WTC11 (cell line): Measurements from ENCODE around the gene PVALEF. TPM values are rescaled to one million over a fixed set of nuclear protein-coding genes. Genes with fewer than 3 reads are reported as not detected.
"Not testable (repeated sequence)": the region's sequence is repeated elsewhere in the genome, so short reads cannot be mapped to it uniquely, and the experiment has no call there.

Source experiments
- ATAC-seq: fragments of 200-7000 bp; cut with Tn5 transposase; 2 replicates; pipeline ENCODE4 v1.10.0; 2021; ENCODE audit warnings: mild to moderate bottlenecking, moderate library complexity
- CTCF ChIA-PET: fragments of 300-600 bp; sonication (Branson Sonifier 250); formaldehyde crosslinking; loops from one replicate; lab custom pipeline; 2021; ENCODE audit warnings: antibody characterized with exemption; lab: Charles Lee
- POLR2A ChIA-PET: fragments of 350-600 bp; sonication (Branson Sonifier 250); formaldehyde crosslinking; loops from one replicate; lab custom pipeline; 2021; ENCODE audit warnings: antibody characterized with exemption; lab: Charles Lee
- DNase-seq: peaks from one replicate; pipeline ENCODE4 v3.0.0; 2021; ENCODE audit warnings: low spot score
- H3K27ac Mint-ChIP-seq: 2 replicates; pipeline ENCODE4 v1.8.0; 2021; ENCODE audit warnings: mixed read lengths
- H3K27me3 Mint-ChIP-seq: 2 replicates; pipeline ENCODE4 v1.8.0; 2021; ENCODE audit warnings: low read depth, mild to moderate bottlenecking, moderate library complexity, mixed read lengths
- H3K36me3 Mint-ChIP-seq: 2 replicates; pipeline ENCODE4 v1.8.0; 2021; ENCODE audit warnings: mixed read lengths
- H3K4me1 Mint-ChIP-seq: 2 replicates; pipeline ENCODE4 v1.8.0; 2022; ENCODE audit warnings: mixed read lengths
- H3K4me3 Mint-ChIP-seq: 2 replicates; pipeline ENCODE4 v1.8.0; 2021; ENCODE audit warnings: mild to moderate bottlenecking, moderate library complexity, mixed read lengths
- H3K9me3 Mint-ChIP-seq: 2 replicates; pipeline ENCODE4 v1.8.0; 2021; ENCODE audit warnings: mixed read lengths
- ATF2 ChIP-seq: sonication (generic); formaldehyde crosslinking; IDR thresholded peaks from 2 replicates; pipeline ENCODE4 v1.8.1; 2022; ENCODE audit warnings: low read depth, missing genetic modification reagents, borderline replicate concordance
- ATF3 ChIP-seq: sonication (generic); formaldehyde crosslinking; conservative IDR thresholded peaks from 2 replicates; pipeline ENCODE4 v1.8.1; 2022; ENCODE audit warnings: mild to moderate bottlenecking, missing genetic modification reagents
- E2F4 ChIP-seq: sonication (generic); formaldehyde crosslinking; IDR thresholded peaks from 2 replicates; pipeline ENCODE4 v1.8.1; 2022; ENCODE audit warnings: low read depth, mild to moderate bottlenecking, moderate library complexity, missing genetic modification reagents, borderline replicate concordance
- E2F5 ChIP-seq: sonication (generic); formaldehyde crosslinking; IDR thresholded peaks from 2 replicates; pipeline ENCODE4 v1.8.1; 2022; ENCODE audit warnings: mild to moderate bottlenecking, moderate library complexity, missing genetic modification reagents
- EMX1 ChIP-seq: fragments of 250-450 bp; sonication (Bioruptor Pico); IDR thresholded peaks from 2 replicates; pipeline ENCODE4 v1.8.0; 2021; ENCODE audit warnings: mild to moderate bottlenecking
- FOXP1 ChIP-seq: sonication (generic); formaldehyde crosslinking; IDR thresholded peaks from 2 replicates; pipeline ENCODE4 v1.8.0; 2022; ENCODE audit warnings: missing genetic modification reagents, mild to moderate bottlenecking, moderate library complexity, borderline replicate concordance
- GABPB1 ChIP-seq: sonication (generic); formaldehyde crosslinking; IDR thresholded peaks from 2 replicates; pipeline ENCODE4 v1.8.1; 2023; ENCODE audit warnings: mild to moderate bottlenecking, missing genetic modification reagents
- GTF2I ChIP-seq: fragments of 250-450 bp; sonication (Bioruptor Pico); conservative IDR thresholded peaks from 2 replicates; pipeline ENCODE4 v1.4.0; 2021; ENCODE audit warnings: mild to moderate bottlenecking
- MAX ChIP-seq: sonication (generic); formaldehyde crosslinking; IDR thresholded peaks from 2 replicates; pipeline ENCODE4 v1.8.0; 2022; ENCODE audit warnings: mild to moderate bottlenecking, missing genetic modification reagents
- MXD4 ChIP-seq: fragments of 250-450 bp; sonication (Bioruptor Pico); IDR thresholded peaks from 2 replicates; pipeline ENCODE4 v1.8.0; 2021; ENCODE audit warnings: mild to moderate bottlenecking, moderate library complexity, borderline replicate concordance
- MYBL2 ChIP-seq: sonication (generic); formaldehyde crosslinking; IDR thresholded peaks from 2 replicates; pipeline ENCODE4 v1.8.1; 2023; ENCODE audit warnings: mild to moderate bottlenecking, moderate library complexity, missing genetic modification reagents
- NR1H2 ChIP-seq: sonication (generic); formaldehyde crosslinking; IDR thresholded peaks from 2 replicates; pipeline ENCODE4 v1.9.0; 2021; ENCODE audit warnings: mild to moderate bottlenecking, moderate library complexity, missing genetic modification reagents
- NR3C1 ChIP-seq: sonication (generic); formaldehyde crosslinking; conservative IDR thresholded peaks from 2 replicates; pipeline ENCODE4 v1.8.1; 2023; ENCODE audit warnings: low read depth, mild to moderate bottlenecking, missing genetic modification reagents
- PRRX2 ChIP-seq: fragments of 250-450 bp; sonication (Bioruptor Pico); IDR thresholded peaks from 2 replicates; pipeline ENCODE4 v1.8.0; 2021; ENCODE audit warnings: mild to moderate bottlenecking
- RELA ChIP-seq: sonication (generic); formaldehyde crosslinking; IDR thresholded peaks from 2 replicates; pipeline ENCODE4 v1.8.1; 2022; ENCODE audit warnings: missing genetic modification reagents, mild to moderate bottlenecking, borderline replicate concordance
- ZBTB43 ChIP-seq: sonication (generic); formaldehyde crosslinking; IDR thresholded peaks from 2 replicates; pipeline ENCODE4 v1.8.1; 2023; ENCODE audit warnings: mild to moderate bottlenecking, missing genetic modification reagents
- ZNF219 ChIP-seq: sonication (generic); formaldehyde crosslinking; IDR thresholded peaks from 2 replicates; pipeline ENCODE4 v1.8.0; 2023; ENCODE audit warnings: missing genetic modification reagents, mild to moderate bottlenecking, borderline replicate concordance
- ZNF232 ChIP-seq: sonication (generic); formaldehyde crosslinking; IDR thresholded peaks from 2 replicates; pipeline ENCODE4 v1.8.0; 2022; ENCODE audit warnings: mild to moderate bottlenecking, missing genetic modification reagents
- ZNF263 ChIP-seq: sonication (generic); formaldehyde crosslinking; IDR thresholded peaks from 2 replicates; pipeline ENCODE4 v1.8.1; 2022; ENCODE audit warnings: low read depth, mild to moderate bottlenecking, moderate library complexity, missing genetic modification reagents
- ZNF317 ChIP-seq: sonication (generic); formaldehyde crosslinking; IDR thresholded peaks from 2 replicates; pipeline ENCODE4 v1.8.1; 2023; ENCODE audit warnings: low read depth, mild to moderate bottlenecking, moderate library complexity, missing genetic modification reagents, borderline replicate concordance
- ZNF396 ChIP-seq: fragments of 250-450 bp; sonication (Bioruptor Pico); IDR thresholded peaks from 2 replicates; pipeline ENCODE4 v1.8.0; 2021; ENCODE audit warnings: mild to moderate bottlenecking, moderate library complexity, borderline replicate concordance
- ZNF423 ChIP-seq: fragments of 250-450 bp; sonication (Bioruptor Pico); IDR thresholded peaks from 2 replicates; pipeline ENCODE4 v2.1.2; 2022; ENCODE audit warnings: mild to moderate bottlenecking, moderate library complexity
- total RNA-seq: library from RNA; stranded (reverse); gene quantifications from 3 replicates; pipeline ENCODE4 v1.2.3, GENCODE V29; 2021

PVALEF gene
- total RNA-seq, 1 experiment from 2014 or later, result not detected

- Mint-ChIP-seq H3K4me3 (no peak overlapping the region), H3K4me1 (no peaks in the 10 kb centered on the region), H3K27ac (no peak overlapping the region; the same call in 1 of the 2 replicates), H3K9me3 (no peaks in the 10 kb centered on the region), H3K36me3 (no peaks in the 10 kb centered on the region), H3K27me3 (no peaks in the 10 kb centered on the region)
- DNase-seq, result no peak
- ChIA-PET POLR2A (no interaction called here), CTCF (interaction anchor here (0.9 to 2.8 kb wide), 3 partner anchors 15 to 121 kb away, joined by 3 to 8 read pairs (median 6); no protein-coding TSS in a partner anchor)
- no peak for TF ChIP-seq NR3C1 (CRISPR knock-in tag)
- no peak for TF ChIP-seq RELA
- no peak for TF ChIP-seq ZNF263
- TF ChIP-seq GTF2I (CRISPR knock-in tag), result no peak
- no peak for ATAC-seq
Observed at GRCh38 chr17:81144423-81144781, 20.9 kb upstream of the PVALEF start.

GRCh38 chr17:81146208-81146607 lies 19.1 kb upstream of the PVALEF start:
- H3K4me3 Mint-ChIP-seq, H3K4me1 Mint-ChIP-seq, ATAC-seq, H3K27me3 Mint-ChIP-seq, POLR2A ChIA-PET, H3K9me3 Mint-ChIP-seq, H3K36me3 Mint-ChIP-seq, DNase-seq, H3K27ac Mint-ChIP-seq: not testable (repeated sequence)
- CTCF ChIA-PET, result interaction anchor here (0.6 to 1.9 kb wide), 4 partner anchors 33 to 1491 kb away, joined by 3 to 6 read pairs (median 3); partner anchors contain the start of genes NDUFAF8 and TEPSIN

- ChIA-PET CTCF (interaction anchor here (1.1 kb wide), 2 partner anchors 42 to 58 kb away, joined by 3 read pairs; no protein-coding TSS in a partner anchor), POLR2A (no interaction called here)
- Mint-ChIP-seq H3K27me3 (no peaks in the 10 kb centered on the region), H3K9me3 (no peaks in the 10 kb centered on the region), H3K4me1 (no peaks in the 10 kb centered on the region), H3K36me3 (no peaks in the 10 kb centered on the region), H3K4me3 (no peak overlapping the region), H3K27ac (no peak overlapping the region)
- DNase-seq (no peak), ATAC-seq (no peak)
- TF ChIP-seq PRRX2 (CRISPR knock-in tag) (no peak), ATF3 (no peak), EMX1 (CRISPR knock-in tag) (no peak), FOXP1 (CRISPR knock-in tag) (no peak), MAX (no peak), ZNF317 (CRISPR knock-in tag) (no peak), ZBTB43 (CRISPR knock-in tag) (no peak)
Observed at GRCh38 chr17:81147701-81148100, 17.6 kb upstream of the PVALEF start.

GRCh38 chr17:81148571-81148970 lies 16.7 kb upstream of the PVALEF start:
- no peak for ATAC-seq
- DNase-seq, result no peak
- Mint-ChIP-seq H3K4me3 (no peak overlapping the region), H3K27me3 (no peaks in the 10 kb centered on the region), H3K36me3 (no peaks in the 10 kb centered on the region), H3K9me3 (no peaks in the 10 kb centered on the region), H3K27ac (no peak overlapping the region), H3K4me1 (no peaks in the 10 kb centered on the region)
- ChIA-PET CTCF (interaction anchor here (1.1 kb wide), 2 partner anchors 41 to 58 kb away, joined by 3 read pairs; no protein-coding TSS in a partner anchor), POLR2A (no interaction called here)
- TF ChIP-seq E2F5, result no peak
- TF ChIP-seq ZNF219 (CRISPR knock-in tag), result no peak
- no peak for TF ChIP-seq ATF3
- no peak for TF ChIP-seq ZNF396 (CRISPR knock-in tag)
- no peak for TF ChIP-seq ZNF232 (CRISPR knock-in tag)
- TF ChIP-seq E2F4 (CRISPR knock-in tag), result no peak
- no peak for TF ChIP-seq GABPB1 (CRISPR knock-in tag)
- TF ChIP-seq MYBL2 (CRISPR knock-in tag), result no peak
- TF ChIP-seq PRRX2 (CRISPR knock-in tag), result no peak
- TF ChIP-seq NR1H2 (CRISPR knock-in tag), result no peak
- no peak for TF ChIP-seq ATF2
- TF ChIP-seq MXD4 (CRISPR knock-in tag), result no peak
- TF ChIP-seq ZNF423 (CRISPR knock-in tag), result no peak
